Measurements from ENCODE around the gene GPC5.
"Not testable (repeated sequence)": the region's sequence is repeated elsewhere in the genome, so short reads cannot be mapped to it uniquely, and the experiment has no call there.

GPC5 gene

DNA sequence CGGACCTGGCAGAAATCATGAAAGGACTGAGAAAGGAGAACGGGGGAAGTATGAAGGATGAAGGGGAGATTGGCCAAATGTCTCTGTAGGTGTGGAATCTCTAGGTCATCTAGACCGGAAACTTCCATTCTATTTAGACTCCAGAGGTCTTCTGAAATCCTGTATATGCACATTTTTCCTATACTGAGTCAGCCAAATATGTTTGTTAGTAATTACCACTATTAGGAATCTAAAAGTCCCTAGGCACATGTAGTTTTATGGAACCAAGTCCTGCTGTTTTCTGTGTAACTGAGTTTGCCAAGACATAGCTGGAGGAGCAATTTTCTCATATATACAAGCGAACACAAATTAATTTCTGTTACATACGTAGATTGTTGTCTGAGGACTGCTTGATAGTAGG lies 498.1 kb downstream of the GPC5 start (continued):
- TF ChIP-seq PRDM6 (tag by site-specific recombination; IDR thresholded peaks at IDR 0.05): no peak
- no peak for TF ChIP-seq GLIS1 (tag by site-specific recombination; IDR thresholded peaks at IDR 0.05)
- TF ChIP-seq TRIM28 (IDR thresholded peaks at IDR 0.05; ENCODE audit: borderline replicate concordance, low read length): no peak
- TF ChIP-seq ZFP41 (tag by site-specific recombination; IDR thresholded peaks at IDR 0.05; ENCODE audit: borderline replicate concordance): no peak
- TF ChIP-seq ZBTB8A (tag by site-specific recombination; IDR thresholded peaks at IDR 0.05): no peak
- TF ChIP-seq ZNF391 (tag by site-specific recombination; IDR thresholded peaks at IDR 0.05; ENCODE audit: borderline replicate concordance, low read depth): no peak
- TF ChIP-seq WT1 (tag by site-specific recombination; IDR thresholded peaks at IDR 0.05): no peak

DNA sequence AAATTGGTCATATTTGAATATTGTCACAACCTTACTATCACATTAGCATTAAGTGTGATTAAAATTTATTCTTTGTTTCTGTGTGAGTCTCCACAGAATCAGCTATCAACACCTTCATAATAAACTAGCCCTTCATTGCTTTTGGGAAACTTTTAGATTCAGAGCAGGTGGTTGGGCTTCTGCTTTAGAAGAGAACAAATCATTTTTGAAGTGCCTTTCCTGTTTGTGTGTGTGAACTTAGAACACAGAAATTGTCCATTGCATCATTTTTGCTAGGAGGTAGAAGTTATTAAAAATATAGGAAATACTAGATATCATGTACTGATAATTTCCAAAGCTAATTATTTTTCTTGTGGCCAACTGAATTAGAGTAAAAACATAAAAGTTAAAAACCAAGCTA lies 500.6 kb downstream of the GPC5 start:
- H3K4me1 ChIP-seq (ENCODE audit: control insufficient read depth, insufficient read depth, low read length); H3K36me3 ChIP-seq (ENCODE audit: control insufficient read depth in 2 of 2, insufficient read depth in 1 of 2, low read length in 2 of 2); CTCF ChIA-PET; H3K27ac ChIP-seq (ENCODE audit: extremely low read depth, low read depth, low read length); H3K4me3 ChIP-seq (ENCODE audit: low read depth, low read length); H3K9me3 ChIP-seq (ENCODE audit: control insufficient read depth, insufficient read depth, low read depth, low read length); POLR2A ChIA-PET: not testable (repeated sequence)

- no peak overlapping the region for H3K4me3 ChIP-seq (ENCODE audit: low read depth, low read length)
- ChIA-PET CTCF (no interaction called here), POLR2A (no interaction called here)
- TF ChIP-seq ZNF530 (tag by site-specific recombination; IDR thresholded peaks at IDR 0.05; ENCODE audit: low read depth) (no peak), TSHZ1 (tag by site-specific recombination; IDR thresholded peaks at IDR 0.05; ENCODE audit: borderline replicate concordance) (no peak), ZNF843 (tag by site-specific recombination; IDR thresholded peaks at IDR 0.05) (no peak), ZNF362 (tag by site-specific recombination; IDR thresholded peaks at IDR 0.05) (no peak), ZNF423 (tag by site-specific recombination; IDR thresholded peaks at IDR 0.05) (no peak), ZNF600 (tag by site-specific recombination; IDR thresholded peaks at IDR 0.05) (no peak), ZNF660 (tag by site-specific recombination; IDR thresholded peaks at IDR 0.05) (no peak), ZNF174 (tag by site-specific recombination; IDR thresholded peaks at IDR 0.05) (no peak), SETDB1 (IDR thresholded peaks at IDR 0.05; ENCODE audit: insufficient read length, low read length) (no peak)
- H3K27ac ChIP-seq (ENCODE audit: extremely low read depth, low read depth, low read length): no peak overlapping the region
- no peaks in the 10 kb centered on the region for H3K36me3 ChIP-seq (ENCODE audit: control insufficient read depth in 2 of 2, insufficient read depth in 1 of 2, low read length in 2 of 2)
- no peaks in the 10 kb centered on the region for H3K9me3 ChIP-seq (ENCODE audit: control insufficient read depth, insufficient read depth, low read depth, low read length)
- no peaks in the 10 kb centered on the region for H3K4me1 ChIP-seq (ENCODE audit: control insufficient read depth, insufficient read depth, low read length)
These were observed 503.9 kb downstream of the GPC5 start for GRCh38 chr13:91902291-91902690.

Measured in HEK293 (cell line).